ENCODE results near the gene MARCHF2.

DNA sequence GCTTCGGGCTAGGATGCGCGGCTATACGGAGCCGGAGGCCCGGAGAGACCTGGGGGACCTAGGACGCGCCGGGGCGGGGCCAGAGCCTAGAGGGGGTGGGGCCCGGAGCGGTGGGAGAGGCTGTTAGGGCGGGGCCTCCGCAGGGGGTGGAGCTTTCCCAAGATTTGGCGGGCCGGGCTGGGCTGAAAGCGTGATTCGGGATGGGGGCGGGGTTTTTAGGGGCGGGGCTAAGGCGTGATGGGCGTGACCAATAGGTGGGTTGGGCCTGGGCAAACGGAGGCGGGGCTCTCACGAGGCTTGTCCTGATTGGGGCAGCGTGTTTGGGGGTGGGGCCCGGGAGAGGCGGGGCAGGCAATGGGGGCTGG is 22.5 kb upstream of the MARCHF2 start:
- TF ChIP-seq CREB1 (CRISPR knock-in tag; IDR thresholded peaks at IDR 0.05) (no peak), CREM (CRISPR knock-in tag; IDR thresholded peaks at IDR 0.05) (no peak)
- TF ChIP-seq, protein P1, sequence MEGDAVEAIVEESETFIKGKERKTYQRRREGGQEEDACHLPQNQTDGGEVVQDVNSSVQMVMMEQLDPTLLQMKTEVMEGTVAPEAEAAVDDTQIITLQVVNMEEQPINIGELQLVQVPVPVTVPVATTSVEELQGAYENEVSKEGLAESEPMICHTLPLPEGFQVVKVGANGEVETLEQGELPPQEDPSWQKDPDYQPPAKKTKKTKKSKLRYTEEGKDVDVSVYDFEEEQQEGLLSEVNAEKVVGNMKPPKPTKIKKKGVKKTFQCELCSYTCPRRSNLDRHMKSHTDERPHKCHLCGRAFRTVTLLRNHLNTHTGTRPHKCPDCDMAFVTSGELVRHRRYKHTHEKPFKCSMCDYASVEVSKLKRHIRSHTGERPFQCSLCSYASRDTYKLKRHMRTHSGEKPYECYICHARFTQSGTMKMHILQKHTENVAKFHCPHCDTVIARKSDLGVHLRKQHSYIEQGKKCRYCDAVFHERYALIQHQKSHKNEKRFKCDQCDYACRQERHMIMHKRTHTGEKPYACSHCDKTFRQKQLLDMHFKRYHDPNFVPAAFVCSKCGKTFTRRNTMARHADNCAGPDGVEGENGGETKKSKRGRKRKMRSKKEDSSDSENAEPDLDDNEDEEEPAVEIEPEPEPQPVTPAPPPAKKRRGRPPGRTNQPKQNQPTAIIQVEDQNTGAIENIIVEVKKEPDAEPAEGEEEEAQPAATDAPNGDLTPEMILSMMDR (IDR thresholded peaks at IDR 0.05) = no peak
- TF ChIP-seq, protein P2, sequence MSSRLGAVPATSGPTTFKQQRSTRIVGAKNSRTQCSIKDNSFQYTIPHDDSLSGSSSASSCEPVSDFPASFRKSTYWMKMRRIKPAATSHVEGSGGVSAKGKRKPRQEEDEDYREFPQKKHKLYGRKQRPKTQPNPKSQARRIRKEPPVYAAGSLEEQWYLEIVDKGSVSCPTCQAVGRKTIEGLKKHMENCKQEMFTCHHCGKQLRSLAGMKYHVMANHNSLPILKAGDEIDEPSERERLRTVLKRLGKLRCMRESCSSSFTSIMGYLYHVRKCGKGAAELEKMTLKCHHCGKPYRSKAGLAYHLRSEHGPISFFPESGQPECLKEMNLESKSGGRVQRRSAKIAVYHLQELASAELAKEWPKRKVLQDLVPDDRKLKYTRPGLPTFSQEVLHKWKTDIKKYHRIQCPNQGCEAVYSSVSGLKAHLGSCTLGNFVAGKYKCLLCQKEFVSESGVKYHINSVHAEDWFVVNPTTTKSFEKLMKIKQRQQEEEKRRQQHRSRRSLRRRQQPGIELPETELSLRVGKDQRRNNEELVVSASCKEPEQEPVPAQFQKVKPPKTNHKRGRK (CRISPR knock-in tag; IDR thresholded peaks at IDR 0.05; ENCODE audit: borderline replicate concordance) = no peak
- TF ChIP-seq, protein P3, sequence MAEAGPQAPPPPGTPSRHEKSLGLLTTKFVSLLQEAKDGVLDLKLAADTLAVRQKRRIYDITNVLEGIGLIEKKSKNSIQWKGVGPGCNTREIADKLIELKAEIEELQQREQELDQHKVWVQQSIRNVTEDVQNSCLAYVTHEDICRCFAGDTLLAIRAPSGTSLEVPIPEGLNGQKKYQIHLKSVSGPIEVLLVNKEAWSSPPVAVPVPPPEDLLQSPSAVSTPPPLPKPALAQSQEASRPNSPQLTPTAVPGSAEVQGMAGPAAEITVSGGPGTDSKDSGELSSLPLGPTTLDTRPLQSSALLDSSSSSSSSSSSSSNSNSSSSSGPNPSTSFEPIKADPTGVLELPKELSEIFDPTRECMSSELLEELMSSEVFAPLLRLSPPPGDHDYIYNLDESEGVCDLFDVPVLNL (CRISPR knock-in tag; IDR thresholded peaks at IDR 0.05; ENCODE audit: borderline replicate concordance, low read depth) = no peak

All from WTC11 (cell line).